IPS-20b (cell line): ENCODE data around the gene GATAD2A.
"Not testable (repeated sequence)": the region's sequence is repeated elsewhere in the genome, so short reads cannot be mapped to it uniquely, and the experiment has no call there.

ENCODE experiments used
- H3K27ac ChIP-seq: one replicate; pipeline ENCODE4 v1.5.1; 2013; ENCODE audit warnings: low read length
- H3K27me3 ChIP-seq: 2 replicates; pipeline ENCODE4 v1.6.1; 2013; ENCODE audit warnings: mild to moderate bottlenecking, low read length, inconsistent platforms; ENCODE audit not compliant: insufficient read depth
- H3K36me3 ChIP-seq: 2 replicates; pipeline ENCODE4 v1.6.1; 2013; ENCODE audit warnings: low read depth, mild to moderate bottlenecking, inconsistent platforms, low read length, moderate library complexity; ENCODE audit not compliant: insufficient read depth
- H3K4me1 ChIP-seq: 2 replicates; pipeline ENCODE4 v1.6.1; 2013; ENCODE audit warnings: mild to moderate bottlenecking, control low read depth, inconsistent platforms, low read length, moderate library complexity; ENCODE audit not compliant: insufficient read depth
- H3K4me3 ChIP-seq: 2 replicates; pipeline ENCODE4 v1.5.1; 2013; ENCODE audit warnings: mild to moderate bottlenecking, low read length, inconsistent platforms
- H3K9ac ChIP-seq: 2 replicates; pipeline ENCODE4 v1.6.1; 2013; ENCODE audit warnings: low read depth, mild to moderate bottlenecking, inconsistent platforms, low read length, moderate library complexity
- H3K9me3 ChIP-seq: 2 replicates; pipeline ENCODE4 v1.6.1; 2013; ENCODE audit warnings: mild to moderate bottlenecking, low read depth, low read length, inconsistent platforms; ENCODE audit not compliant: insufficient read depth

GATAD2A gene

GRCh38 chr19:19465436-19466070 is 60.1 kb downstream of the GATAD2A start:
- Histone ChIP-seq H3K4me3 (no peak overlapping the region), H3K36me3 (peaks cover 42% of the 10 kb centered on the region), H3K9ac (peak overlapping the region; percentile 70; the same call in 1 of the 2 replicates), H3K27me3 (no peaks in the 10 kb centered on the region), H3K27ac (no peak overlapping the region), H3K4me1 (peaks cover 41% of the 10 kb centered on the region), H3K9me3 (peaks cover 18% of the 10 kb centered on the region)

- Histone ChIP-seq H3K27ac (no peak overlapping the region), H3K4me1 (peaks cover 35% of the 10 kb centered on the region), H3K27me3 (no peaks in the 10 kb centered on the region), H3K4me3 (no peak overlapping the region), H3K36me3 (peaks cover 43% of the 10 kb centered on the region), H3K9me3 (peaks cover 18% of the 10 kb centered on the region), H3K9ac (no peak overlapping the region)
Measured at GRCh38 chr19:19466201-19466600, 60.7 kb downstream of the GATAD2A start.

DNA sequence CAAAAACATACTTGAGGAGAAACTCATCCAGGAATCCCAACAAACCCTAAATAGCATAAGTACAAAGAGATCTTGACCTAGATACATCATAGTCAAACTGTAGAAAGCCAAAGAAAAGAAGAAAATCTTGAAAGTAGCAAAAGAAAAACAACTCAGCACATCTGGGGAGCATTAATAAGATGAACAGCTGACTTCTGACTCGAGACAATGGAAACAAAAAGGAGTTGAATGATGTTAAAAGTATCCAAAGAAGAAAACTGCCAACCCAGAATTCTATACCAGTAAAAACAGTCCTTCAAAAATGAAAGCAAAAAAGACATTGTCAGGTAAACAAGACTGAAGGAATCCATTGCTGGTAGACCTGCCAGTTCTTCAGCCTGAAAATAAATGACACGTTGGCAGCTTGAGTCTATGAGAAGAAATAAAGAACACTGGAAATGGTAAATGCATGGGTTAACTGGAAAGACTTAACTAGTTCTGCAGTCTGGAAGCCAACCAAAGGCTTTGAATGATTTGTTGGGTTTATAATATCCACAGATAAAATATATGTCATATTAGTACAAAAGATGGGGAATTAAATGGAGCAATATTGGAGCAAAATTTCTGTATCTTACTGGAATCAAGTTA is 63.1 kb downstream of the GATAD2A start:
- Histone ChIP-seq H3K4me1 (peaks cover 15% of the 10 kb centered on the region), H3K36me3 (peaks cover 52% of the 10 kb centered on the region), H3K27me3 (no peaks in the 10 kb centered on the region), H3K9ac (no peak overlapping the region), H3K9me3 (peaks cover 18% of the 10 kb centered on the region), H3K27ac (no peak overlapping the region), H3K4me3 (no peak overlapping the region)

DNA sequence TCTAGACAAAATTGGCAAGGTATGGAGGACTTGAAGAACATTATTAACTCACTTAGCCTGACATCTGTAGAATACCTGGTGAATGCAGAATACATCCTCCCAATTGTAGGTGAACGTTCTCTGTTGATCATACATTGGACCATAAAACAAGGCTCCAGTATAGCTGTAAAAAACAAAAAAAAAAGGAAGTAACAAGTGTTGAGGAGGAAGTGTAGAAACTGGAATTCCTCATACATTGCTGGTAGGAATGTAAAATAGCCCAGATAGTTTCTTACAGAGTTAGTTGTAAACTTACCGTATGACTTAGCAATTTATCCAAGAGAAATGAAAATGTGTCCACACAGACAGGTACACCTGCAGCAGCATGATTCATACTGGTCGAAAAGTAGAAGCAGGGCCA is 65.1 kb downstream of the GATAD2A start:
- Histone ChIP-seq H3K27me3 (no peaks in the 10 kb centered on the region), H3K9me3 (peaks cover 18% of the 10 kb centered on the region), H3K27ac (no peak overlapping the region), H3K9ac (no peak overlapping the region), H3K36me3 (peaks cover 48% of the 10 kb centered on the region), H3K4me1 (peaks cover 14% of the 10 kb centered on the region), H3K4me3 (no peak overlapping the region)

- no peaks in the 10 kb centered on the region for H3K27me3 ChIP-seq
- no peak overlapping the region for H3K9ac ChIP-seq
- H3K4me1 ChIP-seq: peaks cover 24% of the 10 kb centered on the region
- H3K4me3 ChIP-seq: no peak overlapping the region
- no peak overlapping the region for H3K27ac ChIP-seq
- peaks cover 18% of the 10 kb centered on the region for H3K9me3 ChIP-seq
- peaks cover 37% of the 10 kb centered on the region for H3K36me3 ChIP-seq
Measured at GRCh38 chr19:19471682-19472081, 66.2 kb downstream of the GATAD2A start.

GRCh38 chr19:19472106-19472505 is 66.6 kb downstream of the GATAD2A start:
- peaks cover 24% of the 10 kb centered on the region for H3K4me1 ChIP-seq
- peaks cover 35% of the 10 kb centered on the region for H3K36me3 ChIP-seq
- not testable (repeated sequence) for H3K9ac ChIP-seq, H3K27me3 ChIP-seq, H3K27ac ChIP-seq, H3K4me3 ChIP-seq
- peaks cover 18% of the 10 kb centered on the region for H3K9me3 ChIP-seq

DNA sequence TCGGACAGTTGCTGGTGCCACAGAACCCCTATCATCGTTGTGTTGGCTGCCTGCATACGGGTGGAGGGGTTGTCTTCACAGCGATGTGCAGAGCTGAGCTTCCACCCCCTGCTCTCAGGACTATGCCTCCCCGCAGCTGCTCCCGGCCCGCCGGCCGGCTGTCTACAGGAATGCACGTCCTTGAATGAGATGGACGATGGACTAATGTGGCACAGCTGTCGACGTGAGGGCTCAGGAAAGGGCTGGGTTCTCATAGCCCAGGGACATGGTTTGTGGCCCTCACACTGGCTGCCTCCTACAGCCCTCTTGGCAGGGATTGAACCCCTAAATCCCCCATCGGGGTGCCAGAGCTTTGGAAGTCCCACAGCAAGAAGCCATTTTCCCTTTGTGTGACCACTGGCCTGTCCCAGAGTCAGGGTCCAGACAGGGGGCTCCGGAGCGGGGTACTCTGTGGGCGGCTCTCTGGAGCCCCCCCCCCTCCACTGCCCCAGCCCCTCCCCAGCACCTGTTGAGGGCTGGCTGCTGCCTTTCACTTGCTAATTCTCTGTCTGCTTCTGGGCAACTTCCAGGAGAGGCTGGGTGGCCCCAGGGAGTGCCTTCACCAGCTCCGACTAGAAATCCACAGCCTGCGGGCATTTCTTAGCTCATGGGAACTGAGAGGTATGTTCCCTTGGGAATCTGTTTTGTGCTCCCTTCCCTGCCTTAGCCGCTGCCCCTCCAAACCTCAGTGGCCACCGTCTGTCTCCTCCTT is 69.7 kb downstream of the GATAD2A start:
- Histone ChIP-seq H3K27me3 (no peaks in the 10 kb centered on the region), H3K36me3 (peaks cover 17% of the 10 kb centered on the region), H3K4me1 (peaks cover 24% of the 10 kb centered on the region), H3K9ac (peak overlapping the region; percentile 57; the same call in 1 of the 2 replicates), H3K9me3 (no peaks in the 10 kb centered on the region), H3K27ac (no peak overlapping the region), H3K4me3 (peak overlapping the region; percentile 65)

- Histone ChIP-seq H3K4me3 (peak overlapping the region; percentile 65), H3K9me3 (no peaks in the 10 kb centered on the region), H3K27ac (no peak overlapping the region), H3K9ac (peak overlapping the region; percentile 57; the same call in 1 of the 2 replicates), H3K36me3 (peaks cover 21% of the 10 kb centered on the region), H3K4me1 (peaks cover 24% of the 10 kb centered on the region), H3K27me3 (no peaks in the 10 kb centered on the region)
Measured at GRCh38 chr19:19475849-19476828, 70.7 kb downstream of the GATAD2A start.

- Histone ChIP-seq H3K9me3 (no peaks in the 10 kb centered on the region), H3K4me3 (no peak overlapping the region), H3K27ac (no peak overlapping the region), H3K36me3 (peaks cover 22% of the 10 kb centered on the region), H3K9ac (no peak overlapping the region), H3K4me1 (peaks cover 24% of the 10 kb centered on the region), H3K27me3 (no peaks in the 10 kb centered on the region)
Measured at GRCh38 chr19:19477705-19478383, 72.4 kb downstream of the GATAD2A start.

GRCh38 chr19:19480688-19481087 is 75.2 kb downstream of the GATAD2A start:
- Histone ChIP-seq H3K36me3 (peaks cover 21% of the 10 kb centered on the region), H3K27me3 (no peaks in the 10 kb centered on the region), H3K27ac (no peak overlapping the region), H3K9me3 (no peaks in the 10 kb centered on the region), H3K4me3 (no peak overlapping the region), H3K4me1 (peaks cover 9% of the 10 kb centered on the region), H3K9ac (no peak overlapping the region)
